ENCODE results near the gene FAM241A.
A peak's percentile ranks its signal among the peaks of the same experiment; 100 is the strongest.
"Not testable (repeated sequence)": the region's sequence is repeated elsewhere in the genome, so short reads cannot be mapped to it uniquely, and the experiment has no call there.

FAM241A gene

DNA sequence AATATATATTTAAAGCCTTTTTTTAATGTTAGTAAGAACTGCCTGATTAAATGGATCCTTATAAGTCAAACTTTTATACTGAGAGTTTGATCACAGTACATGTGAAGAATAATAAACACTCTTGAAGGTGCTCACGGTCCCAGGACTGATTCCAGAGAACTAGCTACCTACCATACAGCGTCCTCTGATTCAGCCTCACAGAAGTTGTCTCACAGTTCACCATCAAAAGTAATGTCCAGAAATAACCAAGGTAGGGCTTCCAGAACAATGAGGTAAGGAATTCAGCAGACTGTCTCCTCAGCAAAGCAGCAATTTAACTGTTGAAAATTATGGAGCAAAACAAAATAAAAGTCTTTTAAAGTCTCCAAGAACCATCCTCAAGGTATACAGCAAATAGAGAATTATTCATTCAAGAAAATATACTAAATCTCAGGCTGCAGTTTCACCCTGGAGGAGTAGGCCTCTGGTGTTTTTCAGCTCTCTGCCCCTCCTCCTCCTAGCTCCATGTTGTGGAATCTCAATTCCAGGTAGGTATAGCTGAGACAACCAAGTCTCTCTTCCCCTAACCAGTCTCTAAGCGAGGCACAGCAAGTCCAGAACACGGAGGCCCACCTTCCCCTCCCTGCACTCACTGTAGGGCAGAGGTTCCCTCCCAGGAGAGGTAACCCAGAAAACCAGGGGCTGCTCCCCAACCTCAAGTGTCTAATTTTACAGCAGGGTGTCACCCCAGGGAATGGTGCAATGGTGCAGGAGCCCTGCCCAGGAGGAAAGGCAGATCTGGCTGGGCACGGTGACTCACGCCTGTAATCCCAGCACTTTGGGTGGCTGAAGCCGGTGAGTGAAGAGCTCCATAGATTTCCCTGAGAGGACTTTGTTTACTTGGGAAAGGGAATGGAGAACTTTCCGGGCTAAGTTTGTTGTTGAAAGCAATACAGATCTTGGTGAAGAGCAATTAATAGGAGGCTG is 28.6 kb downstream of the FAM241A start:
- no peak for DNase-seq (ENCODE audit: low read depth)

DNA sequence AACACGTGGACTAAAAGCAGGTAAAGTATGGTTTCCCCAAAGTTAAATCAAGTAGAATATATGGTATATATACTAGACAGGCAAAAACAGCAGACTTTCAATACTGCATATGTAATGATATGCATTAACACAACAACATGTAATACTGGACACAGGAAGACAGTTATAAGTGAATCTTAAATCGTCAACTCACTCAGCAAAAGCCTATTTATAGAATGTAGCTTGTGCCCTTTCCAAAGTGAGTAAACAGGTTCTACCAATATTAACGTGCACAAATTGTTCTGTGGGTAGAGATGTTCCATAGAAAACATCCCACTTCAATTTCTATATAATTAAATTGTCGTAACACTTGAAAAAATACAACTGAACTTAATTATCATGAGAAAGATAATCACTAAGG is 30.6 kb downstream of the FAM241A start:
- DNase-seq (ENCODE audit: low read depth): no peak

DNA sequence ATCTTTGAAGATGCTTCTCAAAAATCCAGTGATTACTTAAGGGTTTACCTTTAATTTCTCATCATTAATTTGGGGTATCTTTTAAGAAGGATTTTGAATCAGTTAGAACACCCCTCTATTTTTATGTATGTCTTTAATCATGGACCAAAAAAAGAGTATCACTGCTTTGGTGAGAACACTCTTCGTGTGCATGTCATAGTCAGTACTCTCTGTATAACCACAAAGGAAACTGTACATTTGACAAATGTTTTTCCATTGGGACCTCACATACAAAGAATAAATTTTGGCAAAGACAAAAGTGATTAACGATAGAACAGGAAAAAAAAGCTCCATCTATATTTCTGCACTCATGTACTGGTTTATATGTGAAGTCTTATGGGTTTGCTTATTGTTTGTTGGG is 31.3 kb downstream of the FAM241A start:
- no peak for DNase-seq (ENCODE audit: low read depth)

DNA sequence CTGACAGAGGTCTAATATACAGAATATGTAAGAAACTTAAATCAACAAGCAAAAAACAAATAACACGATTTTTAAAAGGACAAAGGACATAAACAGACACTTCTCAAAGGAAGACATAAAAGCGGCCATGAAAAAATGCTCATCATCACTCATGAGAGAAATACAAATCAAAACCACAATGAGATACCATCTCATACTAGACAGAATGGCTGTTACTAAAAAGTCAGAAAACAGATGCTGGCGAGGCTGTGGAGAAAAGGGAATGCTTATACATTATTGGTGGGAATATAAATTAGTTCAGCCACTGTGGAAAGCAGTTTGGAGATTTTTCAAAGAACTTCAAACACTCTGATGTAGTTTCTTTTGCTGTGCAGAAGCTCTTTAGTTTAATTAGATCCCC is 33.5 kb downstream of the FAM241A start:
- not testable (repeated sequence) for DNase-seq (ENCODE audit: low read depth)

DNA sequence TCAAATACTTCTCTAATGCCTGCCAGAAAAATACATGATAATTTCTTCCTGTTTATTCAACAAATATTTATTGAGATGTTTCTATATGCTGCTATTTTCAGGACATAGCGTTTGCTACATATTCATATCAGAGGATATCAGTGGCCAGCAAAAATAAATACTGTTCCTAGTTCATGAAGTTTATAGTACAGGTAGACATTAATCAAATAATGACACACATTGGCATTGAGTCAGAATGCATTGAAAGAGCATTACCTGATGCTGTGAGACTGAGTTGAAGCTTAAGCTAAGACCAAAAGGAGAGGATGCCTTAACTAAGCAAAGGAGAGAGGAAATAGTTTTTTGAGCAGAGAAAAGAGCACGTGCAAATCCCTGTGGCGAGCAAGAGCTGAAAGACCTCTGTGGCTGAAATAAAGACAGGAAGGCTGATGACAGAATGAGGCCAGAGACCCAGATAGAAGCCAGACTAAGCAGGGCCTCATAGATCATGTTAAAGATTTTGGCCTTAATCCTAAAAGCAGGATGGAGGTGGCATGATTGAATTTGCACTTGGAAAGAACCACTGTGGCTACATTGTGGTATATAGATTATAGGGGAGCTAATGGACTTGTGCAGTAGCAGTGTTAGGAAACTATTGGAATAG is 36.2 kb downstream of the FAM241A start:
- no peak for DNase-seq (ENCODE audit: low read depth)

DNA sequence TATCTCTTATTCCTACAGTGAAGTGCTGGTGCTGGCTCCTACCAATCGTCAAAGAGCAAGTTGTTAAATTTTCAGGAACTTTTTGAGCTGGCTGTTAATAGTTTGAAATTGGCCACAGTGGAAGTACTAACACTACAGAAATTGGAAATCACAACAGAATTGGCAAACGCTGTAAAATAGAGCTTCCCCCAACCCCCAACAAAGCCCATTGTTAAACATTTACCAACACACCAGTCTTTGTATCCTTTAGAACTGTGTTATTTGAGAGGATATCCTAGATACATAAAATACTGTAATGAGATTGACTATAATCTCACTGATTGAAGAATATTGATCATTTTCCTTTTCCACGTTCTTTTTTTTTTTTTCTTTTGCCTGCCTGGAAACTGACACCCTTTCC is 37.4 kb downstream of the FAM241A start:
- DNase-seq (ENCODE audit: low read depth): no peak

DNA sequence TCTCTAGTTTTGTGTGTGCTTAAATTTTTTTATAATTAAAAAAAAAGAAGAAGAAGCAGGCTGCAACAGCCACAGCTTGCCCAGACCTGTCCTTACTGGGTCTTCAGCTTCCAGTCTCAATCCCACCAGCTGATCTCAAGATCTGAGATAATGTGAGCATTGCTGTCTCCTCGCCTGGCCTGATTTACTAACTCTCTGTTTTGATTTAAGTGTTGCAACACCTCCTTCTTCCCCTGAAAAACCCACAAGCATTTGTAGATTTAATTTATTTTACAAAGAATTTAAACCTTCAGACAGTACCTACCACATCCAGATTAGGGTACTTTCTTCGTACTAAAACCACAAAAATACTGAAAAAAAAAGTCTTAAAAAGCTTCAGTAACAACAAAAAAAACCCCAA is 38.0 kb downstream of the FAM241A start:
- DNase-seq (ENCODE audit: low read depth): peak; percentile 50

DNA sequence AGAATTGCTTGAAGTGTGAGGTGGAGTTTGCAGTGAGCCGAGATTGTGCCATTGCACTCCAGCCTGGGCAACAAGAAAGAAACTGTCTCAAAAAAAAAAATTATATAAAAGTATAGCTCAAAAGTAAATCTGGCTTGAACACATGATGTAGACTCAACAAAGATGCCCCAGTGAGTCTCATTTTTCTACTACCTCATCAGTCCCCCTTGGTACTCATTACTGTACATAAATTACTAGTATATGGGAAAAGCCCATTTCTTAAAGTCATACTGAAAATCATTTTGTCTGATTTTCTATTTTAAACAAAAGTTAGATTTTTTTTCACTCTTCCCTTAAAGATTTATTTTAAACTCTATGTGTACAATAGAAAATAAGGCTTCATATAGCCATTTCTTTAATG is 39.2 kb downstream of the FAM241A start:
- no peak for DNase-seq (ENCODE audit: low read depth)

DNA sequence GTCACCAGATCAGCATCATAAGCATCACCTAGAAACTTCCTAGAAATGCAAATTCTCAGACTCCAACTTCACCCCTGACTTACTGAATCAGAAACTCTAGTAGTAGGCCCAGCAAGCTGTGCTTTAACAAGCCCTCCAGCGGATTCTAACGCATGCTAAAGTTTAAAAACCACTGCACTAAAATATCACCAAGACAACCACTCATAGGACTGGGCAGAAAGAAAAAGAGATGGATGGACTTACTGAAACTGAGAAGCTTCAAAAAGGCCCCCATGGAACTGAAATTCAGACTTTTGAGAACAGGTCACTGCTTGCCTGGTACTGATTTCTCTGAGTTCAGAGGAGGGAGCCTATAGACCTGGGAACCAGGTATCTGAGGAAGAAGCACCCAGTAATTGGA is 40.1 kb downstream of the FAM241A start:
- DNase-seq (ENCODE audit: low read depth): no peak

DNA sequence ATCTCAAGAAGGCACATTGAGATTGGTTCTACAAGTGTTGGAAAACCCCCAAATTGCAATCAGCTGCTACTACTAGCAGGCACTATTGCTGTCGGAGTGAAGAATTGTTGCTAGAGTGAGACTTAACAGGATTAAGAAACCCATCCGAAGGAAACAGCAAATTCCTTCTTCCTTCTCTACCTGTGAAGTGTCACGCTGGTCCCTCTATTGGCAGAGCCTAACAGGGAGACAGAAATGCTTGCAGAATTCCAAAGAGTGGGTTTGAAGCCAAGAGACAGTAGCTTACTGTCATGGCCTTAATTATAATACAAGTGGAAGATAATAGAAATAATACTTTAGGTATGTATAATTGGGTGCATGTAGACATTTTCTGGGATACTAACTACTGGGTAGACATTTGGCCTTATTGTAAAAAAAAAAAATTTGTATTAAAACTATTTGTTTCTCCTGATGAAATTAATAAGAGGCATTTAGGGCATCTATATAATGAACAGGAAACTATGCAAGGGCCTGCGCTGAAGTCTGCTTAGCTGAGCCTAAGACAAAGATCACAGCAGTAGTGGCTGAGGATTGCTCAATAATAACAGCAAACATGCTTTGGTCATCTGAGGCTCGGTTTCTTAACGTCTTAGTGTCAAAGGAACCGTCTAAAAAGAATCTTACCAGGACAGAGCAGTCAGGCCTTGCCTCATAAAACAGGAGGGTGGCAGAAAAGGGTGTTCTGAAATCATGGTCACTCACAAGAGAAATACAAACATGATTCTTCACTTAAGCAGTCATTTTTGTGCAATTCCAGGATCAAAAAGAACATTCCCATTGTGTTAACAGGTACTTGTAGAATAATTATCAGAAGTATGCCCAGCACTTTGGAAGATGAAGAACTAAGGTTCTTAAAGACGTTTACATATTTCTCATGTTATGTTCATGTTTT is 40.8 kb downstream of the FAM241A start:
- no peak for DNase-seq (ENCODE audit: low read depth)

DNA sequence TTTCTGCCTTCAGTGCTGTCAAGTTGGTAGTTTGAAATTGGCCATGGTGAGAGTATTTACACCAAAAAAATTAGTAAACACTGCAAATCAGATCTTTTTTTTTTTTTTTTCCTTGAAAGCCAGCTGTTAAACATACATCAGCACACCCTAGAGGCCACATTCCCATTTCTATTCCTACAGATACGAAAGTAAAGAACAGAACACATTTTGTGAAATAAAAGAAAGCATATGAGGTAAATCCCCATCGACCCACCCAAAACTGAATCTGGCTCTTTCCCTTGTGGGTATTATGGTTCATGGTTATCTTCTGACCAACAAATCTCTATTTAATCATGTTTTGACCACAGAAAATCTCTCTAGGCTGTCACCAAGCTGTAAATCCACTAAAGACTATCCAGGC is 44.5 kb downstream of the FAM241A start:
- no peak for DNase-seq (ENCODE audit: low read depth)

DNA sequence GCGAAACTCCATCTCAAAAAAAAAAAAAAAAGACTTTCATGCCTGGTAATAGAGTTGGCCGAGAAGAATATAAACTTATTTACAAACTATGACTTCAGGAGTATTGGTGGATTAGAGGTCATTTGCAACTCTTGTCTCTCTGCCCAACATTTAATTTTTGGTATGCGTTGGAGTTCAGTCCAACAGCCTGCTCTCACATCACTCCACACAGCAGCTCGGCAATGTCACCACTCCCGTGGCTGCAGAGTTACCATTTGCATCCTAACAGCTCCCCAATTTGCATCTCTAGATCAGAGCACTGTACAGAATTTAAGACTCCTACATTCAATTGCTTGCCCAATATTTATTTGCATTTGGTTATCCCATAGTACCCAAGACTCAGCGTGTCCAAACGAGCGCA is 45.4 kb downstream of the FAM241A start:
- no peak for DNase-seq (ENCODE audit: low read depth)

DNA sequence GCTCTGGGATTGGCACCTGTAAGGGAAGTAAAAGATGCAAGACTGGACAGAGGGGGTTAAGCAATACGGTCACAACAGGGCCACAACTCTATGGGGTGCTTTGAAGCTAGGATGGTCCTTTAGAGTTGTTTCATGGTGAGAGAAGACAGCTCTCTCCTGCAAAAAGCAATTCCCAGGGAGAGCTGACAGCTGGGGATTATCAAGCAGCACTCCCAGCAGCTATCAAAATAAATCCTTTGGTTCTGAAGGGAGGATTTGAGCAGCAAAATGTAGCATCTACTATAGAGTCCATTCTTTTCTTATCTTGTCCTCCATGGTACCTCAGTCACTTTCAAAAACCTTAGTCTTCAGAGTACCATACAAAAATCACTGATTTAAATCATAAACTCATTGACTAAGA is 51.2 kb downstream of the FAM241A start:
- no peak for DNase-seq (ENCODE audit: low read depth)

DNA sequence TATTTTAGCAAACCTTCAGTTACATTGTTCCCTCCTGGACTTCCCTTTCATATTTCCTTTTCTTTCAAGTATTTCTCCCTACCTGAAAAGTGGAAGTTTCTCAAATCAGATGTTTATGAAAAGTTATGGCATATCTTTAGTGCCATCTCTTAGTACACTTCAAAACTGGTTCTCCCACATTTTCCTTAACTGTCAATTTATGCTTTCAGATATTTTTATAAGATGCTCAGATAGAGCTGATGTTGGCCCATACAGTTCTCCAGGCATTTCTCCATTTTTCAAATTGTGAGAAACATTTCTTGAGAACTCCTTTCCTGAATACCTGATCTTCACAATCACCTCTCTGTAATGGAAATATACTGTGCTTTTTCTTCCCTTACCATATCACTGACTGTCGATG is 53.8 kb downstream of the FAM241A start:
- no peak for DNase-seq (ENCODE audit: low read depth)

DNA sequence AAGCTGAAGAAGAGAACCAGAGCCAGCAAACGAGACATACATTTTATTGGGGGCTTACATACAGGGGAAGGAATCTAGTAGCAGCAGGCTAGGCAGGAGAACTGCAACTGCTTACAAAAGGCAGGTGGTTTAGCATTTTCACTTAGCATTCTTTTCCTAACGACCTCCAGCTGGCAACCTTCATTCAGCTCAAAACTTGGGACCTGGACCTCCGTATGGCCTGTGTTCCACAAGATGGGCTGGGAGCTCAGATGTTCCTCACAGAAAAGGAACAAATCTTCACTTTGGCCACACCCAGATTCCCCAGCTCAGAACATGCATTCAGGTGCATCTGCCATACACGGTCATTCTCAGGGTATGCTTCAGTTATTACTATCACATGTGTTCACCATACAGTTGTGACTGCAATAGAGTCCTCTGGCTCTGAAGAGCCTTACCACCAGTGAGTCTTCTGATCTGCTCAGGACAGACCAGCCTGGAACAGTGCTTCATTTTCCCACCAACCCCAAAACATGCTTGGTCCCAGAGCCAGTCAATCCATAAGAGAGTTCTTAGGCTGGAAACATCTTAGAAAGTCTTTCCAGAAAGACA is 56.8 kb downstream of the FAM241A start:
- DNase-seq (ENCODE audit: low read depth): no peak

DNA sequence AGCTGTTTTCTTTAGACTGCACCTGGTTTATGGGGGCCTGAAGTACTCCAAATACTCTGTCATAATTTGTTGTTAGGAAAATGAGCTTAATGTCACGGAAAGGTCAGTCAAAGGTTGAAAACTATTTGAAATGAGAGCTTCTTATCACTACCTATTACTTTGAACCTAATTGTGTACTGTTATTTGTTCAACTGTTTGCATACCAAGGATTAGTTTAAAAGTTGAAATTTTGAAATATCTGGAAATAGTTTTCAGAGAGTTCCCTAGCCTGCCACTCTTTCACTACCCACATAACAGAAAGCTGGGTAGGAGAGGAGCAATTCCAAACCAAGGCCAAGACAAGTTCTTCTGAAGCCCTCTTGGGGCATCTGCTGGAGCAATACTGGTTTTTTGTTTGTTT is 58.3 kb downstream of the FAM241A start:
- DNase-seq (ENCODE audit: low read depth): no peak

DNA sequence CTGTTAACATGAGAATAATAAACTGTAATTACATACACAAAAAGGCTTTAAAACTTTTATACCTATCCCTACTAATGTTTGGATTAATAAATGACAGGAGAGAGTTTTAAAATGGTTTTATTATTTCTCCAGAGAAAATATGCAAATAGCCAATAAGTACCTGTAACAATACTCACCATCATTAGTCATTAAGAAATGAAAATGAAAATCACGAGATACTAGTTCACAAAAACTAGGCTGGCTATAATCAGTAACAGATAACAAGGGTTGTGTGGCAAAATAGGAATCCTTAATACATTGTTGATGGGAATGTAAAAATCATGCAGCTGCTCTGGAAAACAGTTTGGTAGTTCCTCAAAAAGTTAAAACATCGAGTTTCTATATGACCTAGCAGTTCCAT is 61.2 kb downstream of the FAM241A start:
- DNase-seq (ENCODE audit: low read depth): no peak

DNA sequence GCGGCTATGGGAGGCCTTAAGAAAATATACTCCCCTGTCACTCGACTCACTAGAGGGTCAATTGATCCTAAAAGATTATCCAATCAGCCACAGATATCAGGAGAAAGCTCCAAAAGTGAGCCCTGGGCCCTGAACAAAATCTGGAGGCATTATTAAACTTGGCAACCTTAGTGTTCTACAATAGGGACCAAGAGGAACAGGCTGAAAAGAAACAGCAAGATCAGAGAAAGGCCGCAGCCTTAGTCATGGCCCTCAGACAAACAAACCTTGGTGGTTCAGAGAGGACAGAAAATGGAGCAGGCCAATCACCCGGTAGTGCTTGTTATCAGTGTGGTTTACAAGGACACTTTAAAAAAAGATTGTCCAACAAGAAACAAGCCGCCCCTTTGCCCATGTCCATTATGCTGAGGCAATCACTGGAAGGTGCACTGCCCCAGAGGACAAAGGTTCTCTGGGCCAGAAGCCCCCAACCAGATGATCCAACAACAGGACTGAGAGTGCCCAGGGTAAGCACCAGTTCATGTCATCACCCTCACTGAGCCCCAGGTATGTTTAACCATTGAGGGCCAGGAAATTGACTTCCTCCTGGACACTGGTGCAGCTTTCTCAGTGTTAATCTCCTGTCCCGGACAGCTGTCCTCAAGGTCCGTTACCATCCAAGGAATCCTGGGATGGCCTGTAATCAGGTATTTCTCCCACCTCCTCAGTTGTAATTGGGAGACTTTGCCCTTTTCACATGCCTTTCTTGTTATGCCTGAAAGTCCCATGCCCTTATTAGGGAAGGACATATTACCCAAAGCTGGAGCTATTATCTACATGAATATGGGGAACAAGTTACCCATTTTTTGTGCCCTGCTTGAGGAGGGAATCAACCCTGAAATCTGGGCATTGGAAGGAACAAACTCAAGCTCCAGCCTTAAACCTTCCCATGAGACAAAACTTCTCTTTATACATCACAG is 63.2 kb downstream of the FAM241A start:
- DNase-seq (ENCODE audit: low read depth): not testable (repeated sequence)

DNA sequence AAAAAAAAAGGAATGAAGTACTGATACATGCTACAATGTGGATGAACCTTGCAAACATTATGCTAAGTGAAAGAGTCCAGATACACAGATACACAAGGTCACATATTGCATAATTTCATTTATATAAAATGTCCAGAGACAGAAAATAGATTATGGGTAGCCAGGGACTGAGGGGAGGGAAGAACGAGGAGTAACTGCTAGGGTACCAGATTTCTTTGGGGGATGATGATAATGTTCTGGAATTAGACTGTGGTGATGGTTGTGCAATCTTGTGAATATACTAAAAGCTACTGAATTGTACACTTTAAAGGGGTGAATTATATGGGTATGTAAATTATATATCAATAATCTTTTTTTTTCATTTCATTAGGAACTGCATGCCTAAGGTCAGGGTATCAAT is 65.5 kb downstream of the FAM241A start:
- DNase-seq (ENCODE audit: low read depth): no peak

DNA sequence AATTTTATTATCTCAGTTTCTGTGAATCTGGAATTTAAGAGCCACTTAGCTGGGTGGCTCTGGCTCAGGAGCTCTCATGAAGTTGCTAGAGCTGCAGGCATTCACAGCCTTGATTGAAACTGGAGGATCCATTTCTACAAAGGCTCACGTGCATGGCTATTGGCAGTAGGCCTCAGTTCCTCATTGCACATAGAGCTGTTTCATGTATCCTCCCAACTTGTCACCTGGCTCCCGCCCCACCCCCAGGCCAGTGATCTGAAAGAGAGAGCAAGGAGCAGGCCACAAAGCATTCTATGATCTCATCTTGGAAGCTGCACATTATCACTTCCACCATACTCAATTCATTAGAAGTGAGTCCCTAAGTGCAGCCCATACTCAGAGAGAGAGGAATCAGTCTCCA is 67.8 kb downstream of the FAM241A start:
- DNase-seq (ENCODE audit: low read depth): no peak

DNA sequence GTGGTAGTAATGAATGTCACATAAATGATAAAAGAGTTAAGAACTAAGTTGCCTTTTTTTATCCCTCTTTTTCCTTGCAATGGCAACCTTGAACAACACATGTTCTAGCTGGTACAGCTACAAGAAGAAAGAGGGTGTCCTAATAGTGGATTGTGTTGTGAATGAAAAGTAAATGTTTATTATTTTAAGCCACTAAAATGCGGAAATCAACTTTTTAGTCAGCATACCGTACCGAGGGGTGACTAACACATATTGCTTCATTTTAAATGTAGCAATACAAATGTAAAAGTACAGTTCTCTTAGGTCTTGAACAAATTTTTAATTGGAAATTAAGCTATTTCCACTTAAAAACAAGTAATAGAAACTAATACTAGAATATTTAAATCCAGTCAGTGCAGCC is 68.6 kb downstream of the FAM241A start:
- DNase-seq (ENCODE audit: low read depth): peak; percentile 52

Data from non-pigmented ciliary epithelial cell (primary cell).